Caco-2 (cell line): Measurements from ENCODE around the gene PITRM1. TPM values are rescaled to one million over a fixed set of nuclear protein-coding genes. Genes with fewer than 3 reads are reported as not detected.

ENCODE experiments used
- BruUV-seq: library from RNA; stranded (reverse); fragments of 400-500 nt; replicated peaks from 2 replicates; lab custom pipeline; 2021; lab: Mats Ljungman, UMichigan
- CTCF ChIA-PET: fragments of 300-600 bp; sonication (Branson Sonifier 250); formaldehyde crosslinking; loops from one replicate; lab custom pipeline; 2022; ENCODE audit warnings: antibody characterized with exemption; lab: Charles Lee
- POLR2A ChIA-PET: fragments of 300-600 bp; sonication (Branson Sonifier 250); formaldehyde crosslinking; loops from one replicate; lab custom pipeline; 2022; ENCODE audit warnings: antibody characterized with exemption; lab: Charles Lee
- DNase-seq, 2 experiments: peaks; one replicate each; pipeline versions ENCODE4 v3.0.0 to v3.0.0-alpha.2; 2020 to 2022
- H3K27me3 ChIP-seq: replicated peaks from 2 replicates; pipeline ENCODE4 v1.6.0; 2011; ENCODE audit warnings: low read length; ENCODE audit not compliant: control insufficient read depth, insufficient read depth
- H3K36me3 ChIP-seq: 2 replicates; pipeline ENCODE4 v1.5.1; 2011; ENCODE audit warnings: low read length; ENCODE audit not compliant: control insufficient read depth, insufficient read depth
- H3K4me1 ChIP-seq: fragments of 250-450 bp; sonication (Bioruptor Pico); 2 replicates; pipeline ENCODE4 v1.5.1; 2020; ENCODE audit warnings: mild to moderate bottlenecking
- H3K4me3 ChIP-seq: 2 replicates; pipeline ENCODE4 v1.5.1; 2011; ENCODE audit warnings: low read depth, mild to moderate bottlenecking, control low read depth, low read length
- H3K9me3 ChIP-seq: fragments of 250-450 bp; sonication (Bioruptor Pico); 2 replicates; pipeline ENCODE4 v1.5.1; 2020; ENCODE audit warnings: mild to moderate bottlenecking, moderate library complexity
- H3K27ac Mint-ChIP-seq: one replicate; pipeline ENCODE4 v1.8.0; 2022; ENCODE audit warnings: mixed read lengths; ENCODE audit not compliant: unreplicated experiment
- H3K27me3 Mint-ChIP-seq: one replicate; pipeline ENCODE4 v1.8.0; 2022; ENCODE audit warnings: mixed read lengths; ENCODE audit not compliant: insufficient read depth, unreplicated experiment
- H3K36me3 Mint-ChIP-seq: one replicate; pipeline ENCODE4 v1.8.0; 2022; ENCODE audit warnings: mild to moderate bottlenecking, mixed read lengths; ENCODE audit not compliant: insufficient read depth, unreplicated experiment
- H3K4me1 Mint-ChIP-seq: one replicate; pipeline ENCODE4 v1.8.0; 2022; ENCODE audit warnings: low read depth, mixed read lengths; ENCODE audit not compliant: unreplicated experiment
- H3K4me3 Mint-ChIP-seq: one replicate; pipeline ENCODE4 v1.8.0; 2022; ENCODE audit warnings: mild to moderate bottlenecking, moderate library complexity, mixed read lengths; ENCODE audit not compliant: unreplicated experiment
- H3K9me3 Mint-ChIP-seq: one replicate; pipeline ENCODE4 v1.8.0; 2022; ENCODE audit warnings: mixed read lengths; ENCODE audit not compliant: unreplicated experiment
- intact Hi-C: fragments of 100-400 bp; cut with micrococcal nuclease; formaldehyde crosslinking; loops from one replicate; pipeline ENCODE4 v1.10.0; 2022; ENCODE audit not compliant: unreplicated experiment
- total RNA-seq: library from RNA; stranded (reverse); gene quantifications from 2 replicates; pipeline ENCODE4 v1.2.3, GENCODE V29; 2022
- TF ChIP-seq, protein P1 (sequence below), 2 experiments: fragments of 200-600 bp in 1 of 2; IDR thresholded peaks; 1 replicate in 1 of 2; 2 replicates in 1 of 2; pipeline versions ENCODE4 v1.5.1 to v1.8.0; 2011 to 2022; ENCODE audit warnings: antibody characterized with exemption in 1 of 2, control low read depth in 1 of 2, inconsistent platforms in 1 of 2, low read depth in 1 of 2, low read length in 1 of 2, mild to moderate bottlenecking in 1 of 2, moderate library complexity in 1 of 2; ENCODE audit not compliant: insufficient read depth in 1 of 2, severe bottlenecking in 1 of 2, unreplicated experiment in 1 of 2

PITRM1 gene
- total RNA-seq, 1 experiment from 2014 or later: 80.5 TPM

DNA sequence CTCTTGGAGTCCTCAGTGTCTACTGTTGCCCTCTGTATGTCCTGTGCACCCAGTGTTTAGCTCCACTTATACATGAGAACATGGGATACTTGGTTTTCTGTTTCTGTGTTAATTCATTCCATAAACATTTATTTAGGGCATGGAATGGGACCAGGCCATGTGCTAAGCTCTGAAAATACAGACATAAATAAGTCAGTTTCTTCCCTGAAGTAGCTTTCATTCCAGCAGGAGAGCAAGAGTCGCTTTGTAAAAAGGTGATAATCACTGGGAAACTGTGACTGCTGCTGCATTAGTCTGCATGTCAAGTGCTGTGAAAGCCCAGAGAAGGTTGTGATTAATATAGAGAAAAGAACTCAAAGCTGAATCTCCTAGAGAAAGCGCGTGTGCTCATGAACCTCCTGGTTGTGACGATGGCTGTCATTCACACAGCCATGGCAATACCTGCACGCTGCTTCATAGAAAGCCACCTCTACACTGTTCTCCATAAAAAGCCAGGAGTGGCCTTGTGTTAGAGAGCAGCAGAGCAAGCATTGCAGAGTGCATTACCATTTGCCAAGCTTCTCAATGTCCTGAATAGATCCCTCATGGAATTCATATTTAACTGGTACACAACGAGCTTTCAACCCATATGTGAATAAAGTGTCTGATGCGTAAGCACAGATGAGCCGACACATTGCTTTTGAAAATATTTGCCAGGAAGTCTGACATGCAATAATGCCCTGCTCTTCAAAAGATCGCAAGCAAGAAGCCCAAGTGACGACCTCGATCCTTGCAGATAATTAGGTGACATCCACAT is 30.6 kb upstream of the PITRM1 start:
- no peaks in the 10 kb centered on the region for H3K36me3 ChIP-seq
- intact Hi-C loops: no loop called here
- ChIA-PET POLR2A (no interaction called here), CTCF (no interaction called here)
- Mint-ChIP-seq H3K9me3 (no peaks in the 10 kb centered on the region), H3K27me3 (peaks cover 11% of the 10 kb centered on the region), H3K27ac (no peak overlapping the region), H3K36me3 (no peaks in the 10 kb centered on the region), H3K4me3 (no peak overlapping the region), H3K4me1 (peaks cover under 1% of the 10 kb centered on the region)
- no peaks in the 10 kb centered on the region; the same call in 1 of the 2 replicates for H3K27me3 ChIP-seq
- no peak for DNase-seq
- BruUV-seq: no TSS peak
- no peak overlapping the region for H3K4me3 ChIP-seq
- H3K4me1 ChIP-seq: no peaks in the 10 kb centered on the region
- H3K9me3 ChIP-seq: no peaks in the 10 kb centered on the region
- TF ChIP-seq, protein P1, sequence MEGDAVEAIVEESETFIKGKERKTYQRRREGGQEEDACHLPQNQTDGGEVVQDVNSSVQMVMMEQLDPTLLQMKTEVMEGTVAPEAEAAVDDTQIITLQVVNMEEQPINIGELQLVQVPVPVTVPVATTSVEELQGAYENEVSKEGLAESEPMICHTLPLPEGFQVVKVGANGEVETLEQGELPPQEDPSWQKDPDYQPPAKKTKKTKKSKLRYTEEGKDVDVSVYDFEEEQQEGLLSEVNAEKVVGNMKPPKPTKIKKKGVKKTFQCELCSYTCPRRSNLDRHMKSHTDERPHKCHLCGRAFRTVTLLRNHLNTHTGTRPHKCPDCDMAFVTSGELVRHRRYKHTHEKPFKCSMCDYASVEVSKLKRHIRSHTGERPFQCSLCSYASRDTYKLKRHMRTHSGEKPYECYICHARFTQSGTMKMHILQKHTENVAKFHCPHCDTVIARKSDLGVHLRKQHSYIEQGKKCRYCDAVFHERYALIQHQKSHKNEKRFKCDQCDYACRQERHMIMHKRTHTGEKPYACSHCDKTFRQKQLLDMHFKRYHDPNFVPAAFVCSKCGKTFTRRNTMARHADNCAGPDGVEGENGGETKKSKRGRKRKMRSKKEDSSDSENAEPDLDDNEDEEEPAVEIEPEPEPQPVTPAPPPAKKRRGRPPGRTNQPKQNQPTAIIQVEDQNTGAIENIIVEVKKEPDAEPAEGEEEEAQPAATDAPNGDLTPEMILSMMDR (IDR thresholded peaks at IDR 0.05; ENCODE audit: insufficient read depth in 1 of 2, low read depth in 1 of 2, low read length in 1 of 2, severe bottlenecking in 1 of 2, unreplicated experiment in 1 of 2): no peak

DNA sequence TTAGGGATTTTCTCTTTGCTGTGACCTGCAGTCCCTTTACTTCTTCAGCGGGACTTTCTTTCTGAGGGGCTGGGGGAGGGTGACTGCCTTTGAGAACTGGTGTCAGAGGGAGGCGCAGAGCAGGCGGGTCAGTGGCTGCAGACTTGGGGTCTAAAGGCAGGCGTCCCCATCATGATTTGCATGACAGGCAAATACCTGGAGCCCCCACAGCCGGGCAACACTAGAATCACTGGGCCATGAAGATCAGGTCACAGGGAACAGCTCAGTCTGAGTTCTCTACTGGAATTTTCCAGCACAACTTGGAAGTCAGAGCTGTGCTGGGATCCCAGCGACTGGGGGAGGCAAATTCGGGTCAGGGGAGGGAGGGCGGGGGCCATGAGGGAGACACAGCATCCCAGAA is 29.2 kb upstream of the PITRM1 start:
- H3K27me3 ChIP-seq: no peaks in the 10 kb centered on the region; the same call in 1 of the 2 replicates
- intact Hi-C loops: no loop called here
- H3K9me3 ChIP-seq: no peaks in the 10 kb centered on the region
- no peak overlapping the region for H3K27ac Mint-ChIP-seq
- no peaks in the 10 kb centered on the region for H3K9me3 Mint-ChIP-seq
- ChIA-PET CTCF (no interaction called here), POLR2A (interaction anchor here (0.6 kb wide), 1 partner anchor 245 kb away, joined by 7 read pairs; no protein-coding TSS in a partner anchor)
- no TSS peak for BruUV-seq
- H3K4me3 ChIP-seq: no peak overlapping the region
- no peaks in the 10 kb centered on the region for H3K36me3 Mint-ChIP-seq
- TF ChIP-seq, protein P1 (IDR thresholded peaks at IDR 0.05; ENCODE audit: insufficient read depth in 1 of 2, low read depth in 1 of 2, low read length in 1 of 2, severe bottlenecking in 1 of 2, unreplicated experiment in 1 of 2): no peak
- H3K4me3 Mint-ChIP-seq: no peak overlapping the region
- H3K4me1 ChIP-seq: no peaks in the 10 kb centered on the region
- H3K36me3 ChIP-seq: no peaks in the 10 kb centered on the region
- peaks cover 9% of the 10 kb centered on the region for H3K4me1 Mint-ChIP-seq
- peaks cover 9% of the 10 kb centered on the region for H3K27me3 Mint-ChIP-seq
- no peak for DNase-seq

DNA sequence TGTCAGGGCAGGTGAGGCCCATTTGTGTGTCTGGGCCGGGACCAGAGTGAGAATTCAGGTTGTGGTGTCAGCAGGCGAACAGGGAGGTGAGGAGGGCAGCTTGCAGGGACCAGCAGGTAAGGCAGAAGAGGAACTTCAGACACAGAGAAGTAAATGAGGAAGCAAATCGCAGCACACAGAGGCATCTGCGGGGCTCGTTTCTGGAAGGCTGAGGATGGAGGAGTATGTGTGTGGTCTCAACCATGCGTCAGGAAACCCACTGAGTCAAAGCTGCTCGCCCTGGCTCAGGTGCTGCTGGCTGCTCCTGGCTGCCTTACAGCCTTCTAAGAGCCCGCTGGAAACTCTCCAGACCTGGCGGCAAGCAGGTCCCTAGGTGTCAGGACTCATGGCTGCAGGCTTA is 26.9 kb upstream of the PITRM1 start:
- H3K27me3 ChIP-seq: no peaks in the 10 kb centered on the region; the same call in 1 of the 2 replicates
- H3K4me3 ChIP-seq: no peak overlapping the region
- H3K9me3 ChIP-seq: no peaks in the 10 kb centered on the region
- H3K4me1 Mint-ChIP-seq: peaks cover 9% of the 10 kb centered on the region
- H3K36me3 Mint-ChIP-seq: peaks cover 2% of the 10 kb centered on the region
- peaks cover 6% of the 10 kb centered on the region for H3K27me3 Mint-ChIP-seq
- POLR2A ChIA-PET: no interaction called here
- no peaks in the 10 kb centered on the region for H3K36me3 ChIP-seq
- TF ChIP-seq, protein P1 (IDR thresholded peaks at IDR 0.05; ENCODE audit: insufficient read depth in 1 of 2, low read depth in 1 of 2, low read length in 1 of 2, severe bottlenecking in 1 of 2, unreplicated experiment in 1 of 2): no peak
- H3K4me3 Mint-ChIP-seq: no peak overlapping the region
- H3K9me3 Mint-ChIP-seq: no peaks in the 10 kb centered on the region
- CTCF ChIA-PET: no interaction called here
- intact Hi-C loops: loop anchor here (5.0 kb wide), 1 partner anchor 588 kb away; the partner anchor contains the start of gene KLF6
- no TSS peak for BruUV-seq
- no peaks in the 10 kb centered on the region for H3K4me1 ChIP-seq
- no peak for DNase-seq
- no peak overlapping the region for H3K27ac Mint-ChIP-seq
